Subcutaneous adipose tissue (tissue), 4 donors: Measurements from ENCODE around the gene RNASE13. TPM values are rescaled to one million over a fixed set of nuclear protein-coding genes. Genes with fewer than 3 reads are reported as not detected.

Experiments used
- total RNA-seq, 4 donors: library from RNA; depleted of rRNA; stranded (reverse); fragments of >200 nt; gene quantifications; one replicate each; pipeline ENCODE4 v1.1.0, GENCODE V29; 2016
- TF ChIP-seq, protein P1 (sequence below): fragments of 450-650 bp; IDR thresholded peaks from one replicate; pipeline ENCODE4 v1.5.1; 2016; ENCODE audit warnings: low read depth, mild to moderate bottlenecking, control low read depth, antibody characterized with exemption, moderate library complexity

The RNASE13 gene
- total RNA-seq, 4 donors from 2014 or later = not detected

DNA sequence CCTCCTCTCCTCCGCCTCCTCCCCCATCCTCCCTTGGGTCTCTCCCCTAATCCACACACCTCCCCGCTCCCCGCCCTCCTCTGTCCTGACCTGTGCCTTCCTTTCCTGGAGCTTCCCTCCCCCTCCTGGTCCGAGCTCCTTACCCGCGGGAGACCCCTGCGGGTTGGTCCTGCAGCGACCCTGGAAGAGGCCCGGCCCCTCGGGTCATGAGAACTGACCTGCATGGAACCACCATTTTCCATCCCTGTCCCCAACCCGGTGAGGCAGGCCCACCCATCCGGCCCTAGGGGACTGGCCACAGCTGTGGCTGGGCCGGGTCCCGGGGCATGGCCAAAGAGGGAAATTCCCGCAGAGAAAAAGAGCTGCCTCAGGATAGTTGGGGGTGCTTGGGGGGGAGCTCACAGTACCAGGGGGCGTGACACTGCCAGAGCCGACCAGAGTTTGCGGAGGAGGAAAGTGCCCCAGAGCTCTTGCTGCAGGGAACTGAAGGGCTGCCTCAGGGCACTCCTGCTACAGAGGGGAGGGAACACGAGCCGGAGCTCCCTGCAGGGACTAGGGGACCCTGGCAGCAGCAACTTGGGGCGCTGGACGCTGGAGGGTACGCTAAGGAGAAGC is 36.1 kb upstream of the RNASE13 start:
- TF ChIP-seq, protein P1, sequence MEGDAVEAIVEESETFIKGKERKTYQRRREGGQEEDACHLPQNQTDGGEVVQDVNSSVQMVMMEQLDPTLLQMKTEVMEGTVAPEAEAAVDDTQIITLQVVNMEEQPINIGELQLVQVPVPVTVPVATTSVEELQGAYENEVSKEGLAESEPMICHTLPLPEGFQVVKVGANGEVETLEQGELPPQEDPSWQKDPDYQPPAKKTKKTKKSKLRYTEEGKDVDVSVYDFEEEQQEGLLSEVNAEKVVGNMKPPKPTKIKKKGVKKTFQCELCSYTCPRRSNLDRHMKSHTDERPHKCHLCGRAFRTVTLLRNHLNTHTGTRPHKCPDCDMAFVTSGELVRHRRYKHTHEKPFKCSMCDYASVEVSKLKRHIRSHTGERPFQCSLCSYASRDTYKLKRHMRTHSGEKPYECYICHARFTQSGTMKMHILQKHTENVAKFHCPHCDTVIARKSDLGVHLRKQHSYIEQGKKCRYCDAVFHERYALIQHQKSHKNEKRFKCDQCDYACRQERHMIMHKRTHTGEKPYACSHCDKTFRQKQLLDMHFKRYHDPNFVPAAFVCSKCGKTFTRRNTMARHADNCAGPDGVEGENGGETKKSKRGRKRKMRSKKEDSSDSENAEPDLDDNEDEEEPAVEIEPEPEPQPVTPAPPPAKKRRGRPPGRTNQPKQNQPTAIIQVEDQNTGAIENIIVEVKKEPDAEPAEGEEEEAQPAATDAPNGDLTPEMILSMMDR = no peak

- TF ChIP-seq, protein P1 = no peak
Measured at GRCh38 chr14:21070083-21070609, 35.5 kb upstream of the RNASE13 start, which contains the start of gene ARHGEF40. Gene ARHGEF40 (plus strand): TSS chr14:21070304. CDS start chr14:21070397, 93 bp downstream.

DNA sequence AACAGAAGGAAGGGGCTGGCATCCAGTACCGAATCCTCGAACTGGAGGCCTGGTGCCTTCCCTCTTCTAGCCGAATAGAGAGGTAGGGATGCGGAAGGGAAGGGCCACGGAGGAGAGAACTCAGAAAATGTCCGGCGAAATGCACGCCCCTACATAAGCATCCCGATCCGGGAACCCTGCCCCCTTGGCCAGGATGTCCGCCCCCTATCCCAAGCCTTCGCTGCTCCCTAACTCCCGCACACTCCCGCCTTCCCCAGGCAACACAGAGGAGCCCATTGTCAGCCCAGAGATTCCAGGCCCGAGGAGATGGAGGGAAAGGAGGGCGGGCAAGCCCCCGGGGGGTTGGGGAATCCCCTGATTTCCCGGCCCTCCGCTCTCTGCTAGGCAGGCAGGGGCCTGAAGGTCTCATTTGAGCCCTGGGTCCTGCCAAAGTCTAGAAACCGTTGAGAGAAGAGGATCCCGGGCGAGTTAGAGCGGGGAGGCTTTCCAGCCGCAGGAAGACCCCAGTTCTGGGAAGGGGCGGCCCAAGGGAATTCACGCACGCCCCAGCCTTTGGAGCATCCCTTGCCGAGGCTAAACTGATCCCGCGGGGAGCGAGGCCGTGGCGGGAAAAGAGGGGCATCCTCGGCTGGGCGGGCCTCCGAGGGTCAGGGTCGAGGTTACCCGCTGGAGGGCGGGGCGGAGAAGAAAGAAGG is 34.9 kb upstream of the RNASE13 start:
- TF ChIP-seq, protein P1 = no peak

GRCh38 chr14:21068521-21069387 is 34.1 kb upstream of the RNASE13 start:
- TF ChIP-seq, protein P1 = no peak

DNA sequence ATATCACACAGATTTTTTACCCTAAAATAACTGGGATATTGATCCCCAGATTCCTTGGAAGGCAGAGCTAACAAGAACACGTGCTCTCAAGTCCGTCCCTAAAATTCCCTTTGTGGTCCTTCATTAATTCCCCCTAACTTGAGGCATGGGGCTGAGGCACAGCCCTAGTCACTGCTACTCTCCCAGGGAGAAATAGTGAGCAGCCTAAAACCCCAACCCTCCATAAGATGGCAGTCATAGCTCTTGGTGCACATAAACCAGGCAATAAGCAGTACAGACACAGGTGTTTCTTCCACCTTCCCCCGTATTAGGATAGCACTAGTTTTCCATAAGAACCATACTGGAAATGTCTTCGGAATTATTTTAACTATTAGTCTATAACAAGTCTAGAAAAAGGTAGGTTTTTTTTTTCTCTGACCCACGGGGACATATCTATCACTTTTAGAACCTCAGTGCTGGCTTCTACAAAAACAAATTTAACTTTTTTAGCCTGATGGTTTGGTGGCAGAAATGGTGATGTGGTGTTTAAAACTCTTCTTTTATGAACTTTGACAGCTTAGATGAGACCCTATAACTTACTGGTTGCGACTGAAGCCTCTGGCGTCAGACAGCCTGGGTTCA is 32.4 kb upstream of the RNASE13 start:
- TF ChIP-seq, protein P1 = no peak

DNA sequence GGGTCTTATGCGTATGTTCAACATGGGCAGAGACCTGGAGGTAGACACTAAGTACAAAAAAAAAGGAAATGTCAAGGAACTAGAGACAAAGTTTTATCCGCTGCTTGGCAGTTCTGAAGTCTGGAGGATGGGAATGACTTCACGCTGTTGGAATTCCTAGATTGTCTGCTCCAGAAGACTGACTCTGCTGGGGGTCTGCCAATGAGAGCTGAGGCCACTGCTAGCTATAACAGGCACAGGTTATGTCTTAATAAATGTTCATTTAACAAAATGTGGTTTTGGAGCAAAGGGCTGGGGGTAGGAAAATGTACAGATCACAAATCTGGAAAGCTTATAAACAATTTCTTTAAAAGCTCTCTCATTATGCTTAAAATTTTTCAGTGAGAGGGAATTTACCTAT is 28.9 kb upstream of the RNASE13 start:
- TF ChIP-seq, protein P1 = no peak
